B cell (primary cell): ENCODE data around the gene CEP250. TPM values are rescaled to one million over a fixed set of nuclear protein-coding genes. Genes with fewer than 3 reads are reported as not detected.
A peak's percentile ranks its signal among the peaks of the same experiment; 100 is the strongest.

Experiments
- ATAC-seq: fragments of 200-7000 bp; cut with Tn5 transposase; one replicate; pipeline ENCODE4 v1.10.0; 2021; ENCODE audit warnings: low read depth, mild to moderate bottlenecking, moderate number of reproducible peaks, moderate library complexity
- CTCF ChIA-PET: fragments of 350-600 bp; sonication (Branson Sonifier 250); formaldehyde crosslinking; loops from one replicate; lab custom pipeline; 2021; ENCODE audit warnings: antibody characterized with exemption, inconsistent platforms; lab: Charles Lee
- POLR2A ChIA-PET: fragments of 350-600 bp; sonication (Branson Sonifier 250); formaldehyde crosslinking; loops from one replicate; lab custom pipeline; 2021; ENCODE audit warnings: antibody characterized with exemption; lab: Charles Lee
- DNase-seq: peaks from one replicate; pipeline ENCODE4 v3.0.0; 2013
- H2AFZ ChIP-seq: 2 replicates; pipeline ENCODE4 v1.6.1; 2012; ENCODE audit warnings: mild to moderate bottlenecking, low read depth, low read length; ENCODE audit not compliant: insufficient read depth, poor library complexity, severe bottlenecking
- H3K27ac ChIP-seq, 2 donors: 1 replicate in 1 of 2; 2 replicates in 1 of 2; pipeline ENCODE4 v1.5.1; 2012 to 2013; ENCODE audit warnings: low read length in 2 of 2, mild to moderate bottlenecking in 2 of 2, moderate library complexity in 1 of 2
- H3K27me3 ChIP-seq, 4 experiments: fragments of 200-600 bp in 1 of 4; sonication (generic) in 1 of 4; replicated peaks in 1 of 4; 1 replicate in 2 of 4; 2 replicates in 2 of 4; pipeline versions ENCODE4 v1.6.1 to v1.7.0; 2013 to 2016; ENCODE audit warnings: low read length in 3 of 4, mild to moderate bottlenecking in 2 of 4, mixed read lengths in 1 of 4, moderate library complexity in 1 of 4; ENCODE audit not compliant: insufficient read depth in 4 of 4, control insufficient read depth in 3 of 4; ENCODE audit errors: control extremely low read depth in 1 of 4
- H3K36me3 ChIP-seq, 2 experiments: replicated peaks in 1 of 2; 1 replicate in 1 of 2; 2 replicates in 1 of 2; pipeline versions ENCODE4 v1.6.1 to v1.7.1; 2013; ENCODE audit warnings: low read length in 1 of 2; ENCODE audit not compliant: insufficient read depth in 2 of 2, control insufficient read depth in 1 of 2; ENCODE audit errors: control extremely low read depth in 1 of 2, extremely low read depth in 1 of 2
- H3K4me1 ChIP-seq, 2 donors: fragments of 200-600 bp in 1 of 2; sonication (generic) in 1 of 2; 1 replicate in 1 of 2; 2 replicates in 1 of 2; pipeline versions ENCODE4 v1.5.1 to v1.6.1; 2013 to 2017; ENCODE audit warnings: low read length in 2 of 2; ENCODE audit not compliant: control insufficient read depth in 2 of 2, insufficient read depth in 2 of 2
- H3K4me2 ChIP-seq: replicated peaks from 2 replicates; pipeline ENCODE3; 2012; ENCODE audit warnings: mild to moderate bottlenecking, low read depth, low read length; ENCODE audit not compliant: poor library complexity, severe bottlenecking
- H3K4me3 ChIP-seq, 5 experiments: fragments of 200-600 bp in 1 of 5; sonication (generic) in 1 of 5; 1 replicate in 3 of 5; 2 replicates in 2 of 5; pipeline versions ENCODE4 v1.5.1 to v1.7.0; 2011 to 2016; ENCODE audit warnings: low read length in 4 of 5, mild to moderate bottlenecking in 4 of 5, low read depth in 2 of 5, control low read depth in 1 of 5, moderate library complexity in 1 of 5; ENCODE audit not compliant: insufficient read depth in 1 of 5; ENCODE audit errors: control extremely low read depth in 1 of 5, extremely low read depth in 1 of 5
- H3K79me2 ChIP-seq: fragments of 200-600 bp; sonication (generic); one replicate; pipeline ENCODE4 v1.6.0; 2016; ENCODE audit warnings: low read length; ENCODE audit not compliant: control insufficient read depth, insufficient read depth
- H3K9ac ChIP-seq: fragments of 200-600 bp; sonication (generic); 2 replicates; pipeline ENCODE4 v1.6.1; 2017; ENCODE audit warnings: mild to moderate bottlenecking, low read length, moderate library complexity
- H3K9me3 ChIP-seq, 3 donors: one replicate each; pipeline versions ENCODE4 v1.6.1 to v1.7.1; 2013; ENCODE audit warnings: low read length in 2 of 3; ENCODE audit not compliant: control insufficient read depth in 2 of 3, insufficient read depth in 1 of 3; ENCODE audit errors: control extremely low read depth in 1 of 3
- H4K20me1 ChIP-seq: 2 replicates; pipeline ENCODE4 v1.6.0; 2012; ENCODE audit warnings: mild to moderate bottlenecking, low read length; ENCODE audit not compliant: insufficient read depth, control insufficient read depth, poor library complexity, severe bottlenecking
- H3K27ac Mint-ChIP-seq: one replicate; pipeline ENCODE4 v1.8.0; 2021; ENCODE audit warnings: mixed read lengths
- H3K27me3 Mint-ChIP-seq: one replicate; pipeline ENCODE4 v1.8.0; 2021; ENCODE audit warnings: mixed read lengths
- H3K4me1 Mint-ChIP-seq: one replicate; pipeline ENCODE4 v1.8.0; 2021; ENCODE audit warnings: mixed read lengths
- H3K4me3 Mint-ChIP-seq: one replicate; pipeline ENCODE4 v1.8.0; 2021; ENCODE audit warnings: mixed read lengths
- H3K9me3 Mint-ChIP-seq: one replicate; pipeline ENCODE4 v1.8.0; 2022; ENCODE audit warnings: mixed read lengths; ENCODE audit not compliant: insufficient read depth
- CTCF ChIP-seq: fragments of 200-600 bp; IDR thresholded peaks from one replicate; pipeline ENCODE4 v1.8.0; 2022; ENCODE audit warnings: antibody characterized with exemption, mild to moderate bottlenecking
- EZH2 ChIP-seq: IDR thresholded peaks from 2 replicates; pipeline ENCODE4 v1.6.1; 2012; ENCODE audit warnings: borderline replicate concordance, low read depth, mild to moderate bottlenecking, moderate library complexity, low read length; ENCODE audit not compliant: insufficient read depth, poor library complexity, severe bottlenecking
- WGBS: methylation state at CpG from one replicate; pipeline ENCODE4 v1.1.5; 2013; ENCODE audit warnings: missing lambda C conversion rate; ENCODE audit not compliant: insufficient coverage; 5-methylcytosine and 5-hydroxymethylcytosine counted together
- intact Hi-C: fragments of 100-400 bp; cut with micrococcal nuclease; formaldehyde crosslinking; loops from one replicate; pipeline ENCODE4 v1.10.0; 2022
- polyA plus RNA-seq: library from polyadenylated mRNA; depleted of rRNA; stranded (reverse); fragments of >200 nt; gene quantifications from 2 replicates; pipeline ENCODE4 v1.2.3, GENCODE V29; 2012
- total RNA-seq, 2 donors: library from RNA; stranded (reverse); fragments of 120-200 nt in 1 of 2; gene quantifications; 1 replicate in 1 of 2; 2 replicates in 1 of 2; pipeline versions ENCODE4 v1.2.3 to v1.2.4, GENCODE V29; 2013 to 2022

Gene CEP250
- total and polyA plus RNA-seq, 2 donors (not counting 1 experiment from before 2014, with no cell fraction given) = 14.6 to 78.5 TPM

GRCh38 chr20:35461620-35462019 is 6.2 kb downstream of the CEP250 start:
- Histone ChIP-seq H3K9me3 (no peaks in the 10 kb centered on the region), H3K4me2 (no peak overlapping the region), H3K79me2 (peaks cover 3% of the 10 kb centered on the region), H2AFZ (no peak overlapping the region), H4K20me1 (no peaks in the 10 kb centered on the region), H3K4me3 (no peak overlapping the region), H3K4me1 (peaks cover 9 to 17% of the 10 kb centered on the region in 2 donors), H3K27me3 (no peaks in the 10 kb centered on the region), H3K9ac (no peak overlapping the region), H3K27ac (peak overlapping the region in 1 of 2 donors; percentile 29), H3K36me3 (peaks cover 0 to 7% of the 10 kb centered on the region in 2 experiments)
- no peak for ATAC-seq
- TF ChIP-seq CTCF (no peak), EZH2 (no peak)
- no peak overlapping the region for H3K4me3 Mint-ChIP-seq
- no CpG with 5 or more reads among the region's 3 CpGs for WGBS
- H3K4me1 Mint-ChIP-seq = peaks cover 15% of the 10 kb centered on the region
- no peaks in the 10 kb centered on the region for H3K9me3 Mint-ChIP-seq
- ChIA-PET POLR2A (interaction anchor here (1.4 kb wide), 1 partner anchor 202 kb away, joined by 4 read pairs; no protein-coding TSS in a partner anchor), CTCF (interaction anchor here (0.6 to 7.3 kb wide), 6 partner anchors 10 to 1617 kb away, joined by 4 to 92 read pairs (median 12); no protein-coding TSS in a partner anchor)
- H3K27me3 Mint-ChIP-seq = no peaks in the 10 kb centered on the region
- peak overlapping the region; percentile 26 for H3K27ac Mint-ChIP-seq
- intact Hi-C loops = loop anchor here (2.0 kb wide), 2 partner anchors 157 to 279 kb away; no protein-coding TSS in a partner anchor
- no peak for DNase-seq

- no peaks in the 10 kb centered on the region for H4K20me1 ChIP-seq
- no peaks in the 10 kb centered on the region for H3K27me3 ChIP-seq
- Mint-ChIP-seq H3K27me3 (no peaks in the 10 kb centered on the region), H3K4me1 (peaks cover 15% of the 10 kb centered on the region), H3K4me3 (no peak overlapping the region), H3K27ac (peak overlapping the region; percentile 81), H3K9me3 (no peaks in the 10 kb centered on the region)
- no peak overlapping the region for H3K9ac ChIP-seq
- peak; percentile 67 for ATAC-seq
- peak; percentile 44 for DNase-seq
- TF ChIP-seq EZH2 (no peak), CTCF (no peak)
- WGBS = 14% methylated on average over 1 of the region's 2 CpGs
- H2AFZ ChIP-seq = no peak overlapping the region
- peaks cover 0 to 7% of the 10 kb centered on the region in 2 experiments for H3K36me3 ChIP-seq
- H3K79me2 ChIP-seq = no peaks in the 10 kb centered on the region
- H3K4me2 ChIP-seq = peak overlapping the region; percentile 32
- intact Hi-C loops = loop anchor here (2.0 kb wide), 2 partner anchors 156 to 278 kb away; no protein-coding TSS in a partner anchor
- H3K4me1 ChIP-seq = peaks cover 9 to 17% of the 10 kb centered on the region in 2 donors
- no peak overlapping the region for H3K4me3 ChIP-seq
- peak overlapping the region in 1 of 2 donors; percentile 29 for H3K27ac ChIP-seq
- ChIA-PET POLR2A (interaction anchor here (0.6 to 1.4 kb wide), 2 partner anchors 55 to 202 kb away, joined by 4 read pairs; no protein-coding TSS in a partner anchor), CTCF (interaction anchor here (0.6 to 7.3 kb wide), 18 partner anchors 9 to 485 kb away, joined by 3 to 92 read pairs (median 8); partner anchors contain the start of gene ERGIC3)
- no peaks in the 10 kb centered on the region for H3K9me3 ChIP-seq
Observed at GRCh38 chr20:35462351-35462750, 7.0 kb downstream of the CEP250 start.
